ENCODE data around the gene NKX1-2. TPM values are rescaled to one million over a fixed set of nuclear protein-coding genes. Genes with fewer than 3 reads are reported as not detected.
A peak's percentile ranks its signal among the peaks of the same experiment; 100 is the strongest.

NKX1-2 gene
- total RNA-seq, 1 donor: not detected

DNA sequence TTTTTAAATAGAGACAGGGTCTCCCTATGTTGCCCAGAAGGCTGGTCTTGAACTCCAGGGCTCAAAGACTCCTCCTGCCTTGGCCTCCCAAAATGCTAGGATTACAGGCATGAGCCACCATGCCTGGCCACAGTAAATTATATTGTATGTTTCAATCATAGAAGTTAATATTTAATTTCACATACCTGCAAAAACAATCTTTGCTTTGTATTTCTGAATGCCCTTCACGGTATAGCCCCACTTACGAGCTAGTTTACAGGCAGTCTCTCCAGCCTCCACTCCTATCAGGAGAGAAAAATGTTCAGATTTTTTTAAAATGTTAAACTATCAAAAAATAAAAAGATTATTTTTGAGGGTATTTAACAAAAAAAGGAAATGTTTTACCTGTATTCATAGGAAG is 41.5 kb downstream of the NKX1-2 start:
- DNase-seq (ENCODE audit: low read depth): no peak
- no peak overlapping the region for H3K4me3 ChIP-seq (ENCODE audit: low read depth, low read length)
- TF ChIP-seq, protein P1, sequence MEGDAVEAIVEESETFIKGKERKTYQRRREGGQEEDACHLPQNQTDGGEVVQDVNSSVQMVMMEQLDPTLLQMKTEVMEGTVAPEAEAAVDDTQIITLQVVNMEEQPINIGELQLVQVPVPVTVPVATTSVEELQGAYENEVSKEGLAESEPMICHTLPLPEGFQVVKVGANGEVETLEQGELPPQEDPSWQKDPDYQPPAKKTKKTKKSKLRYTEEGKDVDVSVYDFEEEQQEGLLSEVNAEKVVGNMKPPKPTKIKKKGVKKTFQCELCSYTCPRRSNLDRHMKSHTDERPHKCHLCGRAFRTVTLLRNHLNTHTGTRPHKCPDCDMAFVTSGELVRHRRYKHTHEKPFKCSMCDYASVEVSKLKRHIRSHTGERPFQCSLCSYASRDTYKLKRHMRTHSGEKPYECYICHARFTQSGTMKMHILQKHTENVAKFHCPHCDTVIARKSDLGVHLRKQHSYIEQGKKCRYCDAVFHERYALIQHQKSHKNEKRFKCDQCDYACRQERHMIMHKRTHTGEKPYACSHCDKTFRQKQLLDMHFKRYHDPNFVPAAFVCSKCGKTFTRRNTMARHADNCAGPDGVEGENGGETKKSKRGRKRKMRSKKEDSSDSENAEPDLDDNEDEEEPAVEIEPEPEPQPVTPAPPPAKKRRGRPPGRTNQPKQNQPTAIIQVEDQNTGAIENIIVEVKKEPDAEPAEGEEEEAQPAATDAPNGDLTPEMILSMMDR (IDR thresholded peaks at IDR 0.05; ENCODE audit: insufficient read depth, low read length): no peak

DNA sequence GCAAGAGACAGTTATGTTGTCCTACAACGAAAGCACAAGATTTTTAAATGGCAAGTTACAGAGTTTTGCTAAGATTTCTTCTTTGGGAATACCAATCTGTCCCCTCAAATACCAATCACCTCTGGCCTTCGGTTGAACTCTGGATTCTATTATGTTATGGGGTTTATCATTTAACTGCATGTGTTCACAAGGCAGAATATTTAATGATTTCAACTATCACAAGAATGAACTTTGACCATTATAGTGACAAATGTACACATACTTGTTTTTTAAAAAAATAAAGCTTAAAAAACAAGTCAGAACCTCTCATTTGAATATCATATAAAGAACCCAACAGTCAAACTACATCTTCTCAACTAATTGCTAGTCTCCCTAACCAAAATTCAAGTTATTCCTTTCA is 42.4 kb downstream of the NKX1-2 start:
- TF ChIP-seq, protein P1 (IDR thresholded peaks at IDR 0.05; ENCODE audit: insufficient read depth, low read length): no peak
- no peak overlapping the region for H3K4me3 ChIP-seq (ENCODE audit: low read depth, low read length)
- no peak for DNase-seq (ENCODE audit: low read depth)

DNA sequence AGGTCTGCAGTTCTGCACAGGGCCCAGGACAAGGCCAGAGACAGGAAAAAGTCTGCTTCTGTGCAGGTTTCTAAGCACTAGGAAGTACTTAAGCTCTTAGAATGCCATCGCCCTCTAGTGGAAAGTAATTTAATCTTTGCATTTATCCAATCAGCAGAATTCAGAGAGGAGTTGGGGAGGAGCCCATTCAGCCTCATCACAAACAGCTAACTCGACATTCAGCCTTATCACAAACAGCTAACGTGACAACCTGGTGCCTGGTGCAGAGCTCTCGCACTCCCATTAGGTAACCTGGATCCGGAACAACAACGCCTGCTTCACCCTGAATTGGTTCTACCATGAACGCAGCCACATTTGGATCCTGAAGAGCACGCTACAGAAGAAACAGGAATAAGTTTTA is 46.3 kb downstream of the NKX1-2 start:
- H3K4me3 ChIP-seq (ENCODE audit: low read depth, low read length): no peak overlapping the region
- TF ChIP-seq, protein P1 (IDR thresholded peaks at IDR 0.05; ENCODE audit: insufficient read depth, low read length): peak; percentile 55
- peak; percentile 82 for DNase-seq (ENCODE audit: low read depth)

DNA sequence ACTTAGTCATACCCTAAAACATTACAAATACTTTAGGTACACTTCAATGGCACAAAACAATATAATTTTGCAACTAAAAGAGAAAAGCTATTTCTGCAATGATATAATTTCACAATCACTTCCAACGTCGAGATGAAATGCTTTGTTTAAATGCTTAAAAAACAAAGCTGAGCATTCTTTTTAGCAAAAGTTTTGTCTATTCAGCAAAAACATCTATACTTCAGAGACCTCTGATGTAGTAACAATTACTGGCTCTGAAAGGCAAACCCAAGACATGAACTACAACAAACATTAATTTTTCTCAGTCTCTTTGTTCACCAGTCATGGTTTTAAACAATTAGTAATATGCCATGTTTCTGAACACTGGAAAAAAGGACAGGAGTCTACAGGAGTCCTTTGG is 47.6 kb downstream of the NKX1-2 start:
- TF ChIP-seq, protein P1 (IDR thresholded peaks at IDR 0.05; ENCODE audit: insufficient read depth, low read length): no peak
- DNase-seq (ENCODE audit: low read depth): no peak
- no peak overlapping the region for H3K4me3 ChIP-seq (ENCODE audit: low read depth, low read length)

DNA sequence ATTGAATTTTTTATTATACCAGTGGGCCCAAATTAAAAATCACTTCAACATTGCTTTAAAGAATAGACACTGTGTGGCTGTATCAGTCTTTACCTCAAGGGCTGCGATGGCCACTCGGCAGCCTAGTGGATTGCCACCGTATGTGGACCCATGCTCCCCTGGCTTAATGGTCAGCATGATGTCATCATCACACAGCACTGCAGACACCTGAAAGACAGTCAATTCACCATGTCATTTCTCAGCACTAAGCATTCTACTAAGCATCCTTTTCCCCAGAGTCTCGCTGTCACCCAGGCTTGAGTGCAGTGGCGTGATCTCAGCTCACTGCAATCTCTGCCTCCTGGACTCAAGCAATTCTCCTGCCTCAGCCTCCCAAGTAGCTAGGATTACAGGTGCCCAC is 48.2 kb downstream of the NKX1-2 start:
- TF ChIP-seq, protein P1 (IDR thresholded peaks at IDR 0.05; ENCODE audit: insufficient read depth, low read length): no peak
- no peak overlapping the region for H3K4me3 ChIP-seq (ENCODE audit: low read depth, low read length)
- no peak for DNase-seq (ENCODE audit: low read depth)

Other genes starting within 250 kb of the NKX1-2 start
- 121 and 154 TPM in 2 replicates for gene OAT, start 31.1 kb downstream of the NKX1-2 start, total RNA-seq (ENCODE audit: low replicate concordance)
- 4.9 and 12.5 TPM in 2 replicates for gene LHPP, start 11.8 kb upstream of the NKX1-2 start, total RNA-seq (ENCODE audit: low replicate concordance)